Measurements from ENCODE around the gene AMT. TPM values are rescaled to one million over a fixed set of nuclear protein-coding genes. Genes with fewer than 3 reads are reported as not detected.

The AMT gene
- total and polyA plus RNA-seq, 2 donors (not counting 1 experiment from before 2014, with no cell fraction given), result 2.6 to 2.7 TPM

GRCh38 chr3:49378249-49378895 lies 43.9 kb downstream of the AMT start:
- H3K27me3 ChIP-seq (ENCODE audit: control insufficient read depth, insufficient read depth, low read length), result no peaks in the 10 kb centered on the region
- H3K4me1 ChIP-seq (ENCODE audit: control insufficient read depth, extremely low read depth, insufficient read depth, low read length), result no peaks in the 10 kb centered on the region
- no peak overlapping the region for H3K4me3 ChIP-seq (replicated peaks in 1 of 4; ENCODE audit: control extremely low read depth in 1 of 4, insufficient read depth in 1 of 4, low read depth in 3 of 4, low read length in 4 of 4)
- H3K27ac ChIP-seq (ENCODE audit: insufficient read depth, low read length), result peak overlapping the region; percentile 37
- peaks cover 4% of the 10 kb centered on the region for H3K36me3 ChIP-seq (ENCODE audit: control insufficient read depth, insufficient read depth, low read length)
- H3K79me2 ChIP-seq (ENCODE audit: control insufficient read depth, insufficient read depth, low read length), result peaks cover 93% of the 10 kb centered on the region
- no peak overlapping the region for H3K4me2 ChIP-seq (ENCODE audit: extremely low read depth, insufficient read depth, low read length)
- no peak overlapping the region for H3K9ac ChIP-seq (ENCODE audit: insufficient read depth, low read length)
- no peaks in the 10 kb centered on the region for H4K20me1 ChIP-seq (ENCODE audit: control insufficient read depth, extremely low read depth, insufficient read depth, low read length)
- TF ChIP-seq CTCF (conservative IDR thresholded peaks at IDR 0.05 in 1 of 2, IDR thresholded peaks at IDR 0.05 in 1 of 2; ENCODE audit: low read depth in 1 of 2, low read length in 2 of 2) (no peak), EZH2 (IDR thresholded peaks at IDR 0.05; ENCODE audit: low read length, missing control alignments) (no peak)
- no peaks in the 10 kb centered on the region for H3K9me3 ChIP-seq (ENCODE audit: control insufficient read depth, insufficient read depth, low read depth, low read length)
- peak; percentile 61 to 94 for DNase-seq (ENCODE audit: low read depth in 2 of 2)
- H2AFZ ChIP-seq (ENCODE audit: low read length), result no peak overlapping the region

- H3K4me2 ChIP-seq (ENCODE audit: extremely low read depth, insufficient read depth, low read length), result no peak overlapping the region
- H4K20me1 ChIP-seq (ENCODE audit: control insufficient read depth, extremely low read depth, insufficient read depth, low read length), result no peaks in the 10 kb centered on the region
- no peaks in the 10 kb centered on the region for H3K27me3 ChIP-seq (ENCODE audit: control insufficient read depth, insufficient read depth, low read length)
- TF ChIP-seq EZH2 (IDR thresholded peaks at IDR 0.05; ENCODE audit: low read length, missing control alignments) (no peak), CTCF (conservative IDR thresholded peaks at IDR 0.05 in 1 of 2, IDR thresholded peaks at IDR 0.05 in 1 of 2; ENCODE audit: low read depth in 1 of 2, low read length in 2 of 2) (no peak)
- H3K9me3 ChIP-seq (ENCODE audit: control insufficient read depth, insufficient read depth, low read depth, low read length), result no peaks in the 10 kb centered on the region
- H2AFZ ChIP-seq (ENCODE audit: low read length), result no peak overlapping the region
- no peaks in the 10 kb centered on the region for H3K4me1 ChIP-seq (ENCODE audit: control insufficient read depth, extremely low read depth, insufficient read depth, low read length)
- DNase-seq (ENCODE audit: low read depth in 2 of 2), result peak in 1 of 2 donors; percentile 89
- H3K79me2 ChIP-seq (ENCODE audit: control insufficient read depth, insufficient read depth, low read length), result peaks cover 92% of the 10 kb centered on the region
- H3K27ac ChIP-seq (ENCODE audit: insufficient read depth, low read length), result no peak overlapping the region
- no peak overlapping the region for H3K9ac ChIP-seq (ENCODE audit: insufficient read depth, low read length)
- no peak overlapping the region for H3K4me3 ChIP-seq (replicated peaks in 1 of 4; ENCODE audit: control extremely low read depth in 1 of 4, insufficient read depth in 1 of 4, low read depth in 3 of 4, low read length in 4 of 4)
- peaks cover 4% of the 10 kb centered on the region for H3K36me3 ChIP-seq (ENCODE audit: control insufficient read depth, insufficient read depth, low read length)
These were observed 44.8 kb downstream of the AMT start for GRCh38 chr3:49377483-49377882.

GRCh38 chr3:49371946-49372345 lies 50.3 kb downstream of the AMT start:
- no peak for TF ChIP-seq EZH2 (IDR thresholded peaks at IDR 0.05; ENCODE audit: low read length, missing control alignments)
- no peak for TF ChIP-seq CTCF (conservative IDR thresholded peaks at IDR 0.05 in 1 of 2, IDR thresholded peaks at IDR 0.05 in 1 of 2; ENCODE audit: low read depth in 1 of 2, low read length in 2 of 2)
- H3K4me2 ChIP-seq (ENCODE audit: extremely low read depth, insufficient read depth, low read length), result no peak overlapping the region
- H3K9ac ChIP-seq (ENCODE audit: insufficient read depth, low read length), result no peak overlapping the region
- H3K27ac ChIP-seq (ENCODE audit: insufficient read depth, low read length), result no peak overlapping the region
- H2AFZ ChIP-seq (ENCODE audit: low read length), result no peak overlapping the region
- no peak overlapping the region for H3K4me3 ChIP-seq (replicated peaks in 1 of 4; ENCODE audit: control extremely low read depth in 1 of 4, insufficient read depth in 1 of 4, low read depth in 3 of 4, low read length in 4 of 4)
- no peak for DNase-seq (ENCODE audit: low read depth in 2 of 2)
- no peaks in the 10 kb centered on the region for H3K27me3 ChIP-seq (ENCODE audit: control insufficient read depth, insufficient read depth, low read length)
- H3K79me2 ChIP-seq (ENCODE audit: control insufficient read depth, insufficient read depth, low read length), result peaks cover 81% of the 10 kb centered on the region
- H3K36me3 ChIP-seq (ENCODE audit: control insufficient read depth, insufficient read depth, low read length), result peaks cover 17% of the 10 kb centered on the region
- no peaks in the 10 kb centered on the region for H4K20me1 ChIP-seq (ENCODE audit: control insufficient read depth, extremely low read depth, insufficient read depth, low read length)
- H3K4me1 ChIP-seq (ENCODE audit: control insufficient read depth, extremely low read depth, insufficient read depth, low read length), result no peaks in the 10 kb centered on the region
- no peaks in the 10 kb centered on the region for H3K9me3 ChIP-seq (ENCODE audit: control insufficient read depth, insufficient read depth, low read depth, low read length)

All from fibroblast of lung (primary cell).